GM21825 (cell line): Measurements from ENCODE around the gene AKAIN1.

Source experiments
- ATAC-seq: cut with Tn5 transposase; IDR thresholded peaks from one replicate; pipeline ENCODE4 v1.9.1; 2021; ENCODE audit warnings: mild to moderate bottlenecking, moderate library complexity; ENCODE audit not compliant: unreplicated experiment

The AKAIN1 gene

DNA sequence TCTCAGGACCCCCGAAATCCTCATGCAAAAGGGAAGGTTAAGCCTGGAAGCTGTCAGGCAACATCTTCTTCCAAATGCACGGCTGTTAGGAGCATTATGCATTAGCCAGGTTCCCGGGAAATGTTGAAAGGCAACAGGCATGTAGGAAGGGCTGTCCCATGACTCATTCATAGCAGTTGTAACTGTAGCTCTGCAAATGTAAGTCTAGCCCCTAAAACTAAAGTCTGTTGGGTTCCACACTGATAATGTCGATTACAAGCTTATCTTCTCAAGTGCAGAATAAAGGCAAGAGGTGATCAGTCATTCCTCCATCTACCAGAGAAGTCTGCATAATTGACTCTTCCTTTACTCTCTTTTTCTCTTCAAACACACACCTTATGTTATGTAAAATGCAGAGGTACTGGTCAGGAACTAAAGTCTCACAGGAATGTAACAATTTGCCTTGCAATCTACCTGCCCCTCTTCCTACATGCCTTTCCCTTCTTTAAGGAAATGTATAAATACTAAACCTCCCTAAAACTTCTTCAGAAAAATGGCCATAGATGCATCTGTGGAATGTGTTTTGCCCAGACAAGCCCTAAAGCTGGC is 99.8 kb downstream of the AKAIN1 start:
- ATAC-seq, result no peak

DNA sequence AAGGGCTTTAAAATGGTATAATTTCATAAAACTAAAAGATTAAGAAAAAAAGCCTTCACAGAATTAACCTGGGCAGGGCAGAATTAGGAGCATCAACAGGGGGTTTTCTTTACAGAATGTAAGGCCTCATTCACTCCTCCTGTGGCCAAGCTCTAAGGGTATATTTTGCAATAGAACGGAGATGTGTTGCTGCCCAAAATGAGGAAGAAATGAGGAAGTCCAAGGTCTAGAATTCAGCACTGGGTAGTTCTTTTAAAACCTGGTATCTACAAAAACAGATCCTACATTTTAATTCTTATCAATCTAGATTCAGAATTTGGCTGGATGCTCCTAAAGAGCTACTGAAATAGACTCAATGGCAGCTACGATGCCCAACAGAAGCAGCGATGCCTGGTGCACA is 101.8 kb downstream of the AKAIN1 start:
- no peak for ATAC-seq

DNA sequence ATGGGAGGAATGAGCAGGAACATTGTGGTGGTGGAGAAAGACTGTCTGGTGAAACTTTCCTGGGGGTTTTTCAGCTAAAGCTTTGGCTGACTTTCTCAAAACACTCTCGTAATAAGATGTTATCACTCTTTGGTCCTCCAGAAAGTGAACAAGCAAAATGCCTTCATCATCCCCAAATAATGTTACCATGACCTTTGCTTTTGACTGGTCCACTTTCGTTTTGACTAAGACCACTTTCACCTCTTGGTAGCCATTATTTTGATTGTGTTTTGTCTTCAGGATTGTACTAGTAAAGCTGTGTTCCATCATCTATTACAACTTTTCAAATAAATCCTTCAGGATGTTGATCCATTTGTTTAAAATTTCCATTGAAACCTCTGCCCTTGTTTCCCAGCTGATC is 103.2 kb downstream of the AKAIN1 start:
- ATAC-seq, result no peak
